ENCODE results near the gene AR.

GRCh38 chrX:67692246-67692645 is 148.4 kb downstream of the AR start:
- TF ChIP-seq TAF1 (IDR thresholded peaks at IDR 0.05; ENCODE audit: low read depth): no peak
- no peak for TF ChIP-seq POLR2AphosphoS5 (IDR thresholded peaks at IDR 0.05)
- TF ChIP-seq, protein P1, sequence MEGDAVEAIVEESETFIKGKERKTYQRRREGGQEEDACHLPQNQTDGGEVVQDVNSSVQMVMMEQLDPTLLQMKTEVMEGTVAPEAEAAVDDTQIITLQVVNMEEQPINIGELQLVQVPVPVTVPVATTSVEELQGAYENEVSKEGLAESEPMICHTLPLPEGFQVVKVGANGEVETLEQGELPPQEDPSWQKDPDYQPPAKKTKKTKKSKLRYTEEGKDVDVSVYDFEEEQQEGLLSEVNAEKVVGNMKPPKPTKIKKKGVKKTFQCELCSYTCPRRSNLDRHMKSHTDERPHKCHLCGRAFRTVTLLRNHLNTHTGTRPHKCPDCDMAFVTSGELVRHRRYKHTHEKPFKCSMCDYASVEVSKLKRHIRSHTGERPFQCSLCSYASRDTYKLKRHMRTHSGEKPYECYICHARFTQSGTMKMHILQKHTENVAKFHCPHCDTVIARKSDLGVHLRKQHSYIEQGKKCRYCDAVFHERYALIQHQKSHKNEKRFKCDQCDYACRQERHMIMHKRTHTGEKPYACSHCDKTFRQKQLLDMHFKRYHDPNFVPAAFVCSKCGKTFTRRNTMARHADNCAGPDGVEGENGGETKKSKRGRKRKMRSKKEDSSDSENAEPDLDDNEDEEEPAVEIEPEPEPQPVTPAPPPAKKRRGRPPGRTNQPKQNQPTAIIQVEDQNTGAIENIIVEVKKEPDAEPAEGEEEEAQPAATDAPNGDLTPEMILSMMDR (IDR thresholded peaks at IDR 0.05; ENCODE audit: poor library complexity, severe bottlenecking): no peak
- no peak for TF ChIP-seq REST (IDR thresholded peaks at IDR 0.05; ENCODE audit: borderline replicate concordance)
- TF ChIP-seq MXI1 (conservative IDR thresholded peaks at IDR 0.05; ENCODE audit: poor library complexity, severe bottlenecking): no peak
- TF ChIP-seq EZH2 (IDR thresholded peaks at IDR 0.05; ENCODE audit: borderline replicate concordance, insufficient read depth, low read length, poor library complexity, severe bottlenecking): no peak
- TF ChIP-seq EP300 (conservative IDR thresholded peaks at IDR 0.05; ENCODE audit: poor library complexity, severe bottlenecking): no peak

Data from neural cell (in vitro differentiated cells).